OCI-LY1 (cell line): ENCODE measurements around the gene XYLT1.

ENCODE experiments used
- H2AFZ ChIP-seq: fragments of 200-600 bp; sonication (generic), shearing (Covaris generic); 2 replicates; pipeline ENCODE4 v1.6.0; 2014; ENCODE audit warnings: antibody characterized with exemption, mild to moderate bottlenecking, low read length
- H3F3A ChIP-seq: fragments of 200-600 bp; sonication (generic), shearing (Covaris generic); 2 replicates; pipeline ENCODE4 v1.6.0; 2014; ENCODE audit warnings: mild to moderate bottlenecking, antibody characterized with exemption, low read length, moderate library complexity; ENCODE audit not compliant: insufficient read depth
- H3K27ac ChIP-seq: fragments of 200-600 bp; sonication (generic); 2 replicates; pipeline ENCODE4 v1.5.1; 2014; ENCODE audit warnings: low read length, mixed run types, mild to moderate bottlenecking, low read depth; ENCODE audit not compliant: poor library complexity, severe bottlenecking
- H3K27me3 ChIP-seq: fragments of 200-600 bp; sonication (generic); 2 replicates; pipeline ENCODE4 v1.6.0; 2014; ENCODE audit warnings: antibody characterized with exemption, mild to moderate bottlenecking, low read length, moderate library complexity; ENCODE audit not compliant: insufficient read depth
- H3K36me3 ChIP-seq: fragments of 200-600 bp; sonication (generic); 2 replicates; pipeline ENCODE4 v1.6.1; 2014; ENCODE audit warnings: mild to moderate bottlenecking, antibody characterized with exemption, low read length, moderate library complexity, mixed read lengths; ENCODE audit not compliant: insufficient read depth
- H3K4me1 ChIP-seq: fragments of 200-600 bp; sonication (generic); 2 replicates; pipeline ENCODE4 v1.5.1; 2014; ENCODE audit warnings: mild to moderate bottlenecking, low read length, moderate library complexity; ENCODE audit not compliant: insufficient read depth, severe bottlenecking
- H3K4me2 ChIP-seq: fragments of 200-600 bp; sonication (generic), shearing (Covaris generic); 2 replicates; pipeline ENCODE4 v1.6.1; 2014; ENCODE audit warnings: low read length
- H3K4me3 ChIP-seq: fragments of 200-600 bp; sonication (generic); 2 replicates; pipeline ENCODE4 v1.5.1; 2014; ENCODE audit warnings: low read length, low read depth, mild to moderate bottlenecking, mixed read lengths; ENCODE audit not compliant: poor library complexity, severe bottlenecking
- H3K79me2 ChIP-seq: fragments of 200-600 bp; shearing (Covaris generic); 2 replicates; pipeline ENCODE4 v1.6.1; 2016; ENCODE audit warnings: mixed run types, low read length, mixed read lengths; ENCODE audit not compliant: insufficient read depth
- H3K9ac ChIP-seq: fragments of 200-600 bp; sonication (generic), shearing (Covaris generic); 2 replicates; pipeline ENCODE4 v1.6.1; 2014; ENCODE audit warnings: mild to moderate bottlenecking, low read length, mixed read lengths
- H3K9me2 ChIP-seq: fragments of 200-600 bp; sonication (generic), shearing (Covaris generic); 2 replicates; pipeline ENCODE4 v1.6.1; 2014; ENCODE audit warnings: low read depth, mild to moderate bottlenecking, low read length, mixed read lengths
- H3K9me3 ChIP-seq: fragments of 200-600 bp; shearing (Covaris generic); 2 replicates; pipeline ENCODE4 v1.6.1; 2014; ENCODE audit warnings: low read length, mixed read lengths
- H4K20me1 ChIP-seq: fragments of 200-600 bp; sonication (generic), shearing (Covaris generic); 2 replicates; pipeline ENCODE4 v1.6.0; 2016; ENCODE audit warnings: mild to moderate bottlenecking, low read length; ENCODE audit not compliant: insufficient read depth
- CTCF ChIP-seq: fragments of 200-600 bp; sonication (generic), shearing (Covaris generic); IDR thresholded peaks from 2 replicates; pipeline ENCODE4 v1.5.1; 2017; ENCODE audit warnings: mild to moderate bottlenecking, antibody characterized with exemption, low read length, moderate library complexity, mixed read lengths
- EZH2 ChIP-seq: fragments of 200-600 bp; sonication (generic), shearing (Covaris generic); IDR thresholded peaks from 2 replicates; pipeline ENCODE4 v1.8.0; 2017; ENCODE audit warnings: borderline replicate concordance, mixed run types, mild to moderate bottlenecking, antibody characterized with exemption, low read length, moderate library complexity, mixed read lengths

Gene XYLT1

GRCh38 chr16:17184026-17184425, 286.7 kb downstream of the XYLT1 start:
- Histone ChIP-seq H3K4me1 (no peaks in the 10 kb centered on the region), H3K36me3 (peaks cover 21% of the 10 kb centered on the region; the same call in 1 of the 2 replicates), H3K27me3 (no peaks in the 10 kb centered on the region), H3K9ac (no peak overlapping the region), H3K9me2 (no peaks in the 10 kb centered on the region), H3K9me3 (no peaks in the 10 kb centered on the region), H4K20me1 (no peaks in the 10 kb centered on the region), H3K79me2 (no peaks in the 10 kb centered on the region), H3K27ac (no peak overlapping the region), H2AFZ (no peak overlapping the region), H3K4me3 (no peak overlapping the region), H3F3A (no peaks in the 10 kb centered on the region), H3K4me2 (no peak overlapping the region)
- TF ChIP-seq EZH2, result no peak
- no peak for TF ChIP-seq CTCF

DNA sequence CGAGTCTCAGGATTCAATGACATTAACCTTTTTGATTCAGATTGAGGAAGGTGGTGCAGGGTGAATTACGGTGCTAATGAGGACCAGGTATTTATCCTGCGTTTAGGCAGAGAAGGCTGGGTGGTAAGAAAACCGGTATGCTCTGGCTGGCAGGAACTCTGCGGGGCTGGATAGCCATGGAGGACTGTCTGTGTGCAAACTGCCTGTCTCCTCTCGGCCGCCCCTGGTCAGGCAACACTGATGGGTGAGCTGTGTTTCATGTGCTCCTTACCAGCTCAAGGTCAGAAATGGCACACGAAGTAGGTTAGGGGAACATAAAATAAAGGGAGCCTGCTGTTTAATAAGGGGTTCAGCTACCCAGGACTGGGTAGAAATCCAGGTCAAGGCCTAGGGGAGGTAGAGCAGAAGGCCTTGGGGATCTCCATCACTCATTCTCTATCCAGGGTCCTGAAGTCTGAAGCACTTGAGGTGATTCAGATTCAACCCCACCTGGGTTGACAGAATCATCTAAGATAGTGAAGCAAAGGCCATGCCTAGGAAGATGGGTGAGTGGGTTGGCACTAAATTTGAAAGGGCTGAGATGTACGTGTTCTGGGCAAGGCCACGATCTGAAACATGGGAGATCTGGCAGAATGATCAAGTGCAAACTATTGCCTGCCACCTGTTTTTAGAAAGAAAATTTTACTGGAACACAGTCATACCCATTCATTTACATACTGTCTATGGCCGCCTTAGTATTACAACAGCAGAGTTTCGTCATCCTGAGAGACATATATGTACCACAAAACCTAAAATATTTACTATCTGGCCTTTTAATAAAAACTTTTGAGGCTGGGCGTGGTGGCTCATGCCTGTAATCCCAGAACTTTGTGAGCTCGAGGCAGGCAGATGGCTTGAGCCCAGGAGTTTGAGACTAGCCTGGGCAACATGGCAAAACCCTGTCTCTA, 292.5 kb downstream of the XYLT1 start:
- peaks cover 35% of the 10 kb centered on the region for H3K36me3 ChIP-seq
- H3K27ac ChIP-seq, result no peak overlapping the region
- no peaks in the 10 kb centered on the region for H4K20me1 ChIP-seq

DNA sequence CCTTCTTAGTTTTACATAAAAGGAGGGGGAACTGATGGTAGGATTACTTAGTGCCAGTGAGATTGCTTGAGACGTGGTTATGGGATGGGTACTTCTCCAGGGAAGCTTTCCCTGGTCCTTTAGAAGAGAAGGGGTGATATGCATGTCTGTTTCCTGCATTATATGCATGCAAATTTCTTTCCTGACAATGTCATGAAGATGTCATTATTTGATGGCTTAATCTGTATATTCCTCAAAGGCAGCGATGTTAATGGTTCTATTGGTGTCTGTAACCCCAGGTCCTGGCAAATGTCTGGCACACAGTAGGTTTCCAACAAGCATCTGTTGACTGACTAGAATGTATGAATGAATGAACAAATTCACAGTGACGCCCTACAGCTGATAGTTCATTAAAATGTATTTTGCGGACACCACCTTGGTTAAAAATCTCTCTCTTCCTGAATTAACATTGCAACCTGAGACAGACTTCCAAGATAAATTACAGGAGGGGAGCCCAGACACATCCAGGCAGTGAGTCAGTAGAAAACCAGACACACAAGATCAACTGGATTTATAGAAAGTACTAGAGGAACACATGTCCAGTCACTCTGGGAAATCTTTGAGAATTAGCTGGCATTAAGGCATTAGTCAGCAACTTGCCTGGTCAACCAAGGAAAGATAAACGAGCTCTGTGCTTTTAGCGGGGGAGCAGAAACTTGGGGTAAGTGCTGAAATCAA, 293.4 kb downstream of the XYLT1 start:
- no peak overlapping the region for H3K4me2 ChIP-seq
- H2AFZ ChIP-seq, result no peak overlapping the region
- H3K4me3 ChIP-seq, result no peak overlapping the region
- no peaks in the 10 kb centered on the region for H3K4me1 ChIP-seq
- H3F3A ChIP-seq, result no peaks in the 10 kb centered on the region
- no peaks in the 10 kb centered on the region for H3K27me3 ChIP-seq
- H3K9me2 ChIP-seq, result no peaks in the 10 kb centered on the region
- H4K20me1 ChIP-seq, result no peaks in the 10 kb centered on the region
- no peak overlapping the region for H3K9ac ChIP-seq
- H3K9me3 ChIP-seq, result no peaks in the 10 kb centered on the region
- TF ChIP-seq EZH2 (no peak), CTCF (no peak)
- H3K36me3 ChIP-seq, result peaks cover 35% of the 10 kb centered on the region
- no peaks in the 10 kb centered on the region for H3K79me2 ChIP-seq
- no peak overlapping the region for H3K27ac ChIP-seq

More for the DNA sequence above, 292.5 kb downstream of the XYLT1 start:
- no peaks in the 10 kb centered on the region for H3K4me1 ChIP-seq
- no peak overlapping the region for H3K4me3 ChIP-seq
- H3K4me2 ChIP-seq, result no peak overlapping the region
- no peak overlapping the region for H2AFZ ChIP-seq
- no peaks in the 10 kb centered on the region for H3K9me2 ChIP-seq
- H3K9ac ChIP-seq, result no peak overlapping the region
- H3K79me2 ChIP-seq, result no peaks in the 10 kb centered on the region
- no peaks in the 10 kb centered on the region for H3K9me3 ChIP-seq
- H3K27me3 ChIP-seq, result no peaks in the 10 kb centered on the region
- H3F3A ChIP-seq, result no peaks in the 10 kb centered on the region
- TF ChIP-seq EZH2, result no peak
